ENCODE data around the gene COL27A1.

Gene COL27A1

GRCh38 chr9:114230068-114230467, 74.7 kb downstream of the COL27A1 start:
- no peak overlapping the region for H3K4me3 ChIP-seq (ENCODE audit: low read length)
- TF ChIP-seq, protein P1, sequence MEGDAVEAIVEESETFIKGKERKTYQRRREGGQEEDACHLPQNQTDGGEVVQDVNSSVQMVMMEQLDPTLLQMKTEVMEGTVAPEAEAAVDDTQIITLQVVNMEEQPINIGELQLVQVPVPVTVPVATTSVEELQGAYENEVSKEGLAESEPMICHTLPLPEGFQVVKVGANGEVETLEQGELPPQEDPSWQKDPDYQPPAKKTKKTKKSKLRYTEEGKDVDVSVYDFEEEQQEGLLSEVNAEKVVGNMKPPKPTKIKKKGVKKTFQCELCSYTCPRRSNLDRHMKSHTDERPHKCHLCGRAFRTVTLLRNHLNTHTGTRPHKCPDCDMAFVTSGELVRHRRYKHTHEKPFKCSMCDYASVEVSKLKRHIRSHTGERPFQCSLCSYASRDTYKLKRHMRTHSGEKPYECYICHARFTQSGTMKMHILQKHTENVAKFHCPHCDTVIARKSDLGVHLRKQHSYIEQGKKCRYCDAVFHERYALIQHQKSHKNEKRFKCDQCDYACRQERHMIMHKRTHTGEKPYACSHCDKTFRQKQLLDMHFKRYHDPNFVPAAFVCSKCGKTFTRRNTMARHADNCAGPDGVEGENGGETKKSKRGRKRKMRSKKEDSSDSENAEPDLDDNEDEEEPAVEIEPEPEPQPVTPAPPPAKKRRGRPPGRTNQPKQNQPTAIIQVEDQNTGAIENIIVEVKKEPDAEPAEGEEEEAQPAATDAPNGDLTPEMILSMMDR (IDR thresholded peaks at IDR 0.05; ENCODE audit: insufficient read depth, low read depth, low read length, missing control alignments): no peak
- no peak for DNase-seq (ENCODE audit: low read depth)

- peak; percentile 40 for DNase-seq (ENCODE audit: low read depth)
- no peak overlapping the region for H3K4me3 ChIP-seq (ENCODE audit: low read length)
- TF ChIP-seq, protein P1 (IDR thresholded peaks at IDR 0.05; ENCODE audit: insufficient read depth, low read depth, low read length, missing control alignments): no peak
Measured at GRCh38 chr9:114231273-114231672, 75.9 kb downstream of the COL27A1 start.

- no peak for DNase-seq (ENCODE audit: low read depth)
- no peak overlapping the region for H3K4me3 ChIP-seq (ENCODE audit: low read length)
- TF ChIP-seq, protein P1 (IDR thresholded peaks at IDR 0.05; ENCODE audit: insufficient read depth, low read depth, low read length, missing control alignments): no peak
Measured at GRCh38 chr9:114231719-114232449, 76.5 kb downstream of the COL27A1 start.

GRCh38 chr9:114233491-114234185, 78.3 kb downstream of the COL27A1 start:
- no peak for DNase-seq (ENCODE audit: low read depth)
- TF ChIP-seq, protein P1 (IDR thresholded peaks at IDR 0.05; ENCODE audit: insufficient read depth, low read depth, low read length, missing control alignments): no peak
- no peak overlapping the region for H3K4me3 ChIP-seq (ENCODE audit: low read length)

DNA sequence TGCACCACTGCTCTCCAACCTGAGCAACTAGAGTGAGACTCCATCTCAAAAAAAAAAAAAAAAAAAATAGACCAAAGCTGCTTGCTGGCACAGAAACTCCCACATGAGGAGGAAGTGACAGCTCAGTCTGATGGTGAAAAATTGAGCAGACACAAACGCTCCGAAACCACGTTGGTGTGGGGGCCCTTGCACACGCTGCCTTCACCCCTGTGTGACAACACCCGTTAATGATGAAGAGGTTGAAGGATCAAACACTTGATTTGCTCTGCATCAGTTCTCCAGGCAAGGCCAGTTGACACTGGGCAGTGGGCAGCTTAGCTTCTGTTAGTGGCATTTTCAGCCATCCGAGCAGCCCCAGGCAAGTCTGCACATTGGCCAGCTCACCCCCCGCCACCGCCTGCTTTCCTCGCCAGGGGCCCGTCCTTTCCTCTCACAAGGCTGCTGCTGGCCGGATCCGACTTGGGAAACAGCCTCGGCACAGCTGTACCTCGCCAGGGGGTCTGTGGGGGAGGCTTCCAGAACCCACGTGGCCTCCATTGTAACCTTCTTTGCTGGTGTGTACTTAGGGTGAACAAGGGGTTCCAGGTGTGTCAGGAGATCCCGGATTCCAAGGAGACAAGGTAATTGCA, 79.8 kb downstream of the COL27A1 start:
- H3K4me3 ChIP-seq (ENCODE audit: low read length): no peak overlapping the region
- TF ChIP-seq, protein P1 (IDR thresholded peaks at IDR 0.05; ENCODE audit: insufficient read depth, low read depth, low read length, missing control alignments): no peak
- DNase-seq (ENCODE audit: low read depth): no peak

DNA sequence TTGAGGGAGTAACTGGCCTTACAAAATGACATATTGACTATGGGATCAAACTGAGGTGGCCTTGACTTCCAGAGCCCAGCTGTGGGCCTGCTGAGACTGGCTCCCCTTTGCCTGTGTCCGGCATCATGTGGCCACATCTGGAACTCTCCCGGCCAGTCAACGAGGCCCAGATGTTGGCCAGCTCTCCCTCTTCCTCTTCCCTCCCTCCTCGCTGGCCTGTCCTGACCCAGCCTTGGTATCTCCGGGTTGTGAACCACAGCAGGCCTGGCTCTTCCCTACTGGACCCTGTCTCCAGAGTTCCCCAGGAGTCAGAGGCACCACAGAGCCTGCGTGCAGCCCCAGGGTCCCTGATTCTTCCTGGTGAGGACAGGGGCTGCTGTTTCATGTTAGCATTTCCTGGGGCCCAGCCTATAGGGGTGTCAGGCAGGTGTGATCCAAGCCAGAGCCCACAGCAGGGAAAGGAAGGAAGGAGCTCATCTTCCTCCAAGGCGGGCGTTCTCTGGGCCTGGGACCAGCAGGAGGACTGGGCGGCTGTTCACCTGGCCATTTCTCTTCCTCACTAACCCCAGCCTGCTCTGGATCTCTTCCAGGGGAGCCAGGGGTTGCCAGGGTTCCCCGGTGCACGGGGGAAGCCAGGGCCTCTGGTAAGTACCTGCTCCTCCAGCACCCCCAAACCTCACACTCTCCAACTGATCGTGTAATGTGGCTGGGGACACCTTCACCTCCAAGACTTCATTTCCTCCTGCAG, 81.2 kb downstream of the COL27A1 start:
- no peak for DNase-seq (ENCODE audit: low read depth)
- no peak overlapping the region for H3K4me3 ChIP-seq (ENCODE audit: low read length)
- TF ChIP-seq, protein P1 (IDR thresholded peaks at IDR 0.05; ENCODE audit: insufficient read depth, low read depth, low read length, missing control alignments): no peak

Measured in epithelial cell of esophagus (primary cell).